ENCODE data around the gene NCKAP5.

DNA sequence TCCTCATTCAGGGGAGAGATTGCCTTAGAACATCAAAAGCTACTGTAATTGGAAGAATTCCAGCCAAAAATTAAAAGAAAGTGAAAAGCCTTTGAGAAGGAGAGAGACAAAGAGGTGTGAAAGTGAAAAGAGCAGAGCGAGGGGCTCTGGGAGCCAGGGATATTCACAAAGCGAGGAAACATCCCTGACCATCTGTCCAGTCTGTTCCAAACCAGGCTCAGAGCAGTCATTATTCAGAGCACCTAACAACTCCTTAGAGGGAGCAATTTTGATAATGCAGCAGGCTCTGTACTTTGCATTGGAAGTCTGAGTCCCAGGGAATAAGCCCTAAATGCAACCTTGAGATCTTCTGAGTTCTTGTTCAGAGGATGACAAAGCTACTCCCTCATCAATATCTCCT is 779.2 kb downstream of the NCKAP5 start:
- TF ChIP-seq POLR2AphosphoS5 (IDR thresholded peaks at IDR 0.05; ENCODE audit: low read depth, low read length): no peak
- no peak for TF ChIP-seq TAF1 (IDR thresholded peaks at IDR 0.05; ENCODE audit: borderline replicate concordance, low read depth, low read length)

Measured in GM12892 (cell line).